GM21723 (cell line): ENCODE data around the gene TP73.

Experiments used
- ATAC-seq: cut with Tn5 transposase; IDR thresholded peaks from one replicate; pipeline ENCODE4 v1.9.1; 2021; ENCODE audit warnings: mild to moderate bottlenecking, moderate library complexity; ENCODE audit not compliant: unreplicated experiment

Gene TP73

GRCh38 chr1:3759164-3759563 is 106.8 kb downstream of the TP73 start:
- ATAC-seq = no peak

GRCh38 chr1:3759796-3760195 is 107.5 kb downstream of the TP73 start:
- no peak for ATAC-seq

GRCh38 chr1:3761296-3762010 is 109.1 kb downstream of the TP73 start:
- ATAC-seq = no peak

GRCh38 chr1:3762151-3762872 is 110.0 kb downstream of the TP73 start:
- no peak for ATAC-seq

GRCh38 chr1:3762873-3763228 is 110.5 kb downstream of the TP73 start:
- ATAC-seq = no peak

- no peak for ATAC-seq
Observed at GRCh38 chr1:3763351-3764125, 111.2 kb downstream of the TP73 start.

- ATAC-seq = no peak
Observed at GRCh38 chr1:3767328-3767925, 115.1 kb downstream of the TP73 start.

- no peak for ATAC-seq
Observed at GRCh38 chr1:3768811-3769390, 116.6 kb downstream of the TP73 start.

GRCh38 chr1:3770047-3770765 is 117.9 kb downstream of the TP73 start:
- ATAC-seq = no peak

- ATAC-seq = no peak
Observed at GRCh38 chr1:3771108-3772026, 119.1 kb downstream of the TP73 start.

- ATAC-seq = peak; percentile 58
Observed at GRCh38 chr1:3772027-3772714, 119.9 kb downstream of the TP73 start.

- peak; percentile 25 for ATAC-seq
Observed at GRCh38 chr1:3772715-3773571, 120.6 kb downstream of the TP73 start, which contains the start of gene SMIM1. TSS of gene SMIM1 (plus strand) at chr1:3772749. CDS start at chr1:3775374, 2,625 bp downstream.

- no peak for ATAC-seq
Observed at GRCh38 chr1:3773572-3774275, 121.4 kb downstream of the TP73 start.

- no peak for ATAC-seq
Observed at GRCh38 chr1:3774276-3774945, 122.1 kb downstream of the TP73 start.

GRCh38 chr1:3774946-3775489 is 122.7 kb downstream of the TP73 start:
- ATAC-seq = no peak
